ENCODE data around the gene ADH1B.

ADH1B gene

DNA sequence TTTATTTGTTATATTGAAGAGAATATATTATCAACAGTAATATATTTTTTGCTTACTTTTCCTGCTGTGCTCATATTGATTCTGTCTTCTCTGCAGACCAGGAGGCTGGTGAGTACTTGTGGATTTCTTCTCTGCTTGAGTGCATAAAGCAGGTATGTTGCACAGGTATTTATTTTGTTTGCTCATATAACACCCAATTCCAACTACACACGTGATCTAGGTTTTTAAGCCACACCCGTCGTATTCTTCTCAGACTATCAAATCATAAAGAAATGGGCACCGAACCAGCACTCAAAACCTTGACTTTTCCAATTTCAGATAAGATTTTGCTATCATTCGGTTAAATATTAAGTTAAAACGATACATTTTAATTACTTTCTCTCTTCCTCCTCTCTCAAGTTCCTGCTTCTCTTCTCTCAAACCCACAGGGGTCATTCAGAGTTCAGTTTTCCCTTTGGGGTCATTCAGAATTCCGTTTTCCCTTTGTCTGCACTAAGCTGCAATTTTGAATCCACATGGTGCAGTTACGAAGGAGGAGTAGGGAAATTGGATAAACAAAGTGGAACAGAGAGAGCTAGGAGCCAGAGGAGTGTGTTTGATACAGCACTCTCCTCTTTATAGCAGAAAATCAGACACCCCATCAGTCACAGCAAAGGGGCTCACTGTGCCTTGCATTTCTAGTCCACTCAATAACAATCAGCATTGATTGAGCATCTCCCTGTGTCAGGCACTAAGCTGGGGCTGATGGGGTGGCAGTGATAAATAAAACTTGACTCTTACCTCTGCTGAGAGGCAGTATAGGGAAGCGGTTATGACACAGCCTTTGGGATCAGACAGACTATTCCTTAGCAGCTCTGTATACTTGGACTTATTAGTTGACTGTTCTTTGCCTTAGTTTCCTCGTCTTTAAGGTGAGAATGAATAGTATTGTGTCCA lies 31.7 kb upstream of the ADH1B start, which contains the start of gene ADH1C (continued):
- TF ChIP-seq ZNF677 (tag by site-specific recombination; IDR thresholded peaks at IDR 0.05), result no peak

DNA sequence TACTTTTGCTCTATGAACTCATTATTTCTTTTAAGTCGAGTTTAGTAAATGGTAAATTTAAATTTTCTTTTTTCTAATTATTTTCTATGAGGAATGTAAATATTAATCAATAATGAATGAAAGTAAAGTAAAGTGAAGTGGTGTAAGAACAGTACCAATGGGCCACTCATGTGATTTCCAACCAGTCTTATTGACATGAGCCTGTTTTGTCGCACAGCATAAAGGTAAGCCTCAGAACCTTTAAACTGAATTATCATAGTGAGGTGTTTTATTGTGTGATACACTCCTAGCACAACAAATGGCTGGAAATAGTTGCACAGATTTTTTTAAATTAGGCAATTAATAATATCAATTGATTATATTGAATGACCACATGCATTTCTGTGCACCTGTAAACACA lies 30.3 kb upstream of the ADH1B start:
- Histone ChIP-seq H3K27ac (ENCODE audit: extremely low read depth, low read depth, low read length) (no peak overlapping the region), H3K9me3 (ENCODE audit: control insufficient read depth, insufficient read depth, low read depth, low read length) (no peaks in the 10 kb centered on the region), H3K36me3 (ENCODE audit: control insufficient read depth in 2 of 2, insufficient read depth in 1 of 2, low read length in 2 of 2) (no peaks in the 10 kb centered on the region), H3K4me3 (ENCODE audit: low read depth, low read length) (no peak overlapping the region), H3K4me1 (ENCODE audit: control insufficient read depth, insufficient read depth, low read length) (no peaks in the 10 kb centered on the region)
- TF ChIP-seq, protein P1, sequence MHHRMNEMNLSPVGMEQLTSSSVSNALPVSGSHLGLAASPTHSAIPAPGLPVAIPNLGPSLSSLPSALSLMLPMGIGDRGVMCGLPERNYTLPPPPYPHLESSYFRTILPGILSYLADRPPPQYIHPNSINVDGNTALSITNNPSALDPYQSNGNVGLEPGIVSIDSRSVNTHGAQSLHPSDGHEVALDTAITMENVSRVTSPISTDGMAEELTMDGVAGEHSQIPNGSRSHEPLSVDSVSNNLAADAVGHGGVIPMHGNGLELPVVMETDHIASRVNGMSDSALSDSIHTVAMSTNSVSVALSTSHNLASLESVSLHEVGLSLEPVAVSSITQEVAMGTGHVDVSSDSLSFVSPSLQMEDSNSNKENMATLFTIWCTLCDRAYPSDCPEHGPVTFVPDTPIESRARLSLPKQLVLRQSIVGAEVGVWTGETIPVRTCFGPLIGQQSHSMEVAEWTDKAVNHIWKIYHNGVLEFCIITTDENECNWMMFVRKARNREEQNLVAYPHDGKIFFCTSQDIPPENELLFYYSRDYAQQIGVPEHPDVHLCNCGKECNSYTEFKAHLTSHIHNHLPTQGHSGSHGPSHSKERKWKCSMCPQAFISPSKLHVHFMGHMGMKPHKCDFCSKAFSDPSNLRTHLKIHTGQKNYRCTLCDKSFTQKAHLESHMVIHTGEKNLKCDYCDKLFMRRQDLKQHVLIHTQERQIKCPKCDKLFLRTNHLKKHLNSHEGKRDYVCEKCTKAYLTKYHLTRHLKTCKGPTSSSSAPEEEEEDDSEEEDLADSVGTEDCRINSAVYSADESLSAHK (tag by site-specific recombination; IDR thresholded peaks at IDR 0.05), result no peak
- no peak for TF ChIP-seq ZNF169 (tag by site-specific recombination; IDR thresholded peaks at IDR 0.05)
- TF ChIP-seq ZNF791 (tag by site-specific recombination; IDR thresholded peaks at IDR 0.05), result no peak
- no peak for TF ChIP-seq ZNF843 (tag by site-specific recombination; IDR thresholded peaks at IDR 0.05)
- TF ChIP-seq ZNF48 (tag by site-specific recombination; IDR thresholded peaks at IDR 0.05), result no peak
- TF ChIP-seq MYNN (tag by site-specific recombination; IDR thresholded peaks at IDR 0.05; ENCODE audit: borderline replicate concordance), result no peak
- no peak for TF ChIP-seq ZNF354C (tag by site-specific recombination; IDR thresholded peaks at IDR 0.05; ENCODE audit: borderline replicate concordance, low read depth)
- TF ChIP-seq PRDM1 (tag by site-specific recombination; IDR thresholded peaks at IDR 0.05), result no peak
- TF ChIP-seq TRIM28 (IDR thresholded peaks at IDR 0.05; ENCODE audit: borderline replicate concordance, low read length), result no peak
- TF ChIP-seq ZNF223 (tag by site-specific recombination; IDR thresholded peaks at IDR 0.05), result no peak
- no peak for TF ChIP-seq ZNF596 (tag by site-specific recombination; IDR thresholded peaks at IDR 0.05)
- TF ChIP-seq GLI2 (tag by site-specific recombination; IDR thresholded peaks at IDR 0.05; ENCODE audit: borderline replicate concordance, low read depth), result no peak
- TF ChIP-seq HOXD13 (CRISPR knock-in tag; IDR thresholded peaks at IDR 0.05; ENCODE audit: borderline replicate concordance), result no peak
- TF ChIP-seq KLF8 (tag by site-specific recombination; IDR thresholded peaks at IDR 0.05), result no peak
- TF ChIP-seq ZNF623 (tag by site-specific recombination; IDR thresholded peaks at IDR 0.05), result no peak
- CTCF ChIA-PET, result no interaction called here
- POLR2A ChIA-PET, result no interaction called here

DNA sequence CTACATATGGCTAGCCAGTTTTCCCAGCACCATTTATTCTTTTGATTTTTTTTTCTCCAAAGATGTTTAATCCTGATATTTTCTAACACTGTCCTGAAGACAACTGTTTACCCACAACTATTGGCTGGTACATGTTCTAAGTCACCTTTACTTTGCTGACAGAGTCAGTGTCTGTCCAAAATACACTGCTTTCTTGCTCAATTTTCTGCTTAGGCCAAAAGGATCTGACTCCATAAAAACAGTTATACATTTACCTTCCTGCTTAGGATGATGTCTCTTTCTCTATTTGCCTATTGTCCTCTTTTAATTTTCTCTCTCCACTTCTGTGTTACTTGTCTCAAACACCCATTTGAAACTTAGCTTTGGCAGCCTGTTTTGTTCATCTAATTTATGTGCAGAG lies 28.1 kb upstream of the ADH1B start:
- H3K27ac ChIP-seq (ENCODE audit: extremely low read depth, low read depth, low read length), result no peak overlapping the region
- TF ChIP-seq ZNF76 (tag by site-specific recombination; IDR thresholded peaks at IDR 0.05; ENCODE audit: borderline replicate concordance, low read depth) (no peak), ZNF548 (tag by site-specific recombination; IDR thresholded peaks at IDR 0.05) (no peak), ZBTB48 (tag by site-specific recombination; IDR thresholded peaks at IDR 0.05) (no peak), ZNF416 (tag by site-specific recombination; IDR thresholded peaks at IDR 0.05) (no peak), HOXD13 (CRISPR knock-in tag; IDR thresholded peaks at IDR 0.05; ENCODE audit: borderline replicate concordance) (no peak), ZNF558 (tag by site-specific recombination; IDR thresholded peaks at IDR 0.05) (no peak), ZNF544 (tag by site-specific recombination; IDR thresholded peaks at IDR 0.05) (no peak), ZNF623 (tag by site-specific recombination; IDR thresholded peaks at IDR 0.05) (no peak), ZXDB (tag by site-specific recombination; IDR thresholded peaks at IDR 0.05) (no peak), ZNF138 (tag by site-specific recombination; IDR thresholded peaks at IDR 0.05; ENCODE audit: borderline replicate concordance) (no peak), ZNF521 (tag by site-specific recombination; IDR thresholded peaks at IDR 0.05) (no peak)
- TF ChIP-seq, protein P2, sequence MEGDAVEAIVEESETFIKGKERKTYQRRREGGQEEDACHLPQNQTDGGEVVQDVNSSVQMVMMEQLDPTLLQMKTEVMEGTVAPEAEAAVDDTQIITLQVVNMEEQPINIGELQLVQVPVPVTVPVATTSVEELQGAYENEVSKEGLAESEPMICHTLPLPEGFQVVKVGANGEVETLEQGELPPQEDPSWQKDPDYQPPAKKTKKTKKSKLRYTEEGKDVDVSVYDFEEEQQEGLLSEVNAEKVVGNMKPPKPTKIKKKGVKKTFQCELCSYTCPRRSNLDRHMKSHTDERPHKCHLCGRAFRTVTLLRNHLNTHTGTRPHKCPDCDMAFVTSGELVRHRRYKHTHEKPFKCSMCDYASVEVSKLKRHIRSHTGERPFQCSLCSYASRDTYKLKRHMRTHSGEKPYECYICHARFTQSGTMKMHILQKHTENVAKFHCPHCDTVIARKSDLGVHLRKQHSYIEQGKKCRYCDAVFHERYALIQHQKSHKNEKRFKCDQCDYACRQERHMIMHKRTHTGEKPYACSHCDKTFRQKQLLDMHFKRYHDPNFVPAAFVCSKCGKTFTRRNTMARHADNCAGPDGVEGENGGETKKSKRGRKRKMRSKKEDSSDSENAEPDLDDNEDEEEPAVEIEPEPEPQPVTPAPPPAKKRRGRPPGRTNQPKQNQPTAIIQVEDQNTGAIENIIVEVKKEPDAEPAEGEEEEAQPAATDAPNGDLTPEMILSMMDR (tag by site-specific recombination; IDR thresholded peaks at IDR 0.05), result no peak
- TF ChIP-seq, protein P3, sequence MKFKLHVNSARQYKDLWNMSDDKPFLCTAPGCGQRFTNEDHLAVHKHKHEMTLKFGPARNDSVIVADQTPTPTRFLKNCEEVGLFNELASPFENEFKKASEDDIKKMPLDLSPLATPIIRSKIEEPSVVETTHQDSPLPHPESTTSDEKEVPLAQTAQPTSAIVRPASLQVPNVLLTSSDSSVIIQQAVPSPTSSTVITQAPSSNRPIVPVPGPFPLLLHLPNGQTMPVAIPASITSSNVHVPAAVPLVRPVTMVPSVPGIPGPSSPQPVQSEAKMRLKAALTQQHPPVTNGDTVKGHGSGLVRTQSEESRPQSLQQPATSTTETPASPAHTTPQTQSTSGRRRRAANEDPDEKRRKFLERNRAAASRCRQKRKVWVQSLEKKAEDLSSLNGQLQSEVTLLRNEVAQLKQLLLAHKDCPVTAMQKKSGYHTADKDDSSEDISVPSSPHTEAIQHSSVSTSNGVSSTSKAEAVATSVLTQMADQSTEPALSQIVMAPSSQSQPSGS (tag by site-specific recombination; IDR thresholded peaks at IDR 0.05; ENCODE audit: low read depth), result no peak
- TF ChIP-seq, protein P4, sequence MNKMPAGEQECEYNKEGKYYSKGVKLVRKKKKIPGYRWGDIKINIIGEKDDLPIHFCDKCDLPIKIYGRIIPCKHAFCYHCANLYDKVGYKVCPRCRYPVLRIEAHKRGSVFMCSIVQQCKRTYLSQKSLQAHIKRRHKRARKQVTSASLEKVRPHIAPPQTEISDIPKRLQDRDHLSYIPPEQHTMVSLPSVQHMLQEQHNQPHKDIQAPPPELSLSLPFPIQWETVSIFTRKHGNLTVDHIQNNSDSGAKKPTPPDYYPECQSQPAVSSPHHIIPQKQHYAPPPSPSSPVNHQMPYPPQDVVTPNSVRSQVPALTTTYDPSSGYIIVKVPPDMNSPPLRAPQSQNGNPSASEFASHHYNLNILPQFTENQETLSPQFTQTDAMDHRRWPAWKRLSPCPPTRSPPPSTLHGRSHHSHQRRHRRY (tag by site-specific recombination; IDR thresholded peaks at IDR 0.05), result no peak

More for the DNA sequence above, 28.1 kb upstream of the ADH1B start:
- no peak overlapping the region for H3K4me3 ChIP-seq (ENCODE audit: low read depth, low read length)
- H3K9me3 ChIP-seq (ENCODE audit: control insufficient read depth, insufficient read depth, low read depth, low read length), result no peaks in the 10 kb centered on the region
- CTCF ChIA-PET, result no interaction called here
- H3K36me3 ChIP-seq (ENCODE audit: control insufficient read depth in 2 of 2, insufficient read depth in 1 of 2, low read length in 2 of 2), result no peaks in the 10 kb centered on the region
- no peaks in the 10 kb centered on the region for H3K4me1 ChIP-seq (ENCODE audit: control insufficient read depth, insufficient read depth, low read length)
- POLR2A ChIA-PET, result no interaction called here
